Liver (tissue), 9 donors: ENCODE measurements around the gene RASA3. TPM values are rescaled to one million over a fixed set of nuclear protein-coding genes. Genes with fewer than 3 reads are reported as not detected.

Experiments used
- DNase-seq: peaks from one replicate; pipeline ENCODE4 v3.0.0-alpha.2; 2017; ENCODE audit warnings: low spot score
- H3K27ac ChIP-seq, 2 donors: one replicate each; pipeline ENCODE4 v1.7.0; 2013; ENCODE audit warnings: inconsistent platforms in 2 of 2, low read length in 2 of 2, control low read depth in 1 of 2, low read depth in 1 of 2, mild to moderate bottlenecking in 1 of 2
- H3K27me3 ChIP-seq, 4 donors: one replicate each; pipeline versions ENCODE4 v1.6.1 to v1.7.0; 2013; ENCODE audit warnings: low read length in 3 of 4, inconsistent platforms in 1 of 4, mild to moderate bottlenecking in 1 of 4, moderate library complexity in 1 of 4; ENCODE audit not compliant: control insufficient read depth in 4 of 4, insufficient read depth in 4 of 4
- H3K36me3 ChIP-seq, 4 donors: one replicate each; pipeline versions ENCODE4 v1.6.1 to v1.7.0; 2013; ENCODE audit warnings: low read length in 3 of 4, mild to moderate bottlenecking in 3 of 4, low read depth in 1 of 4, moderate library complexity in 1 of 4; ENCODE audit not compliant: control insufficient read depth in 4 of 4, insufficient read depth in 3 of 4
- H3K4me1 ChIP-seq, 4 donors: one replicate each; pipeline versions ENCODE4 v1.6.1 to v1.7.0; 2013; ENCODE audit warnings: low read length in 3 of 4, mild to moderate bottlenecking in 3 of 4, moderate library complexity in 1 of 4; ENCODE audit not compliant: control insufficient read depth in 4 of 4, insufficient read depth in 4 of 4
- H3K4me3 ChIP-seq, 3 donors: one replicate each; pipeline versions ENCODE4 v1.6.1 to v1.7.0; 2013; ENCODE audit warnings: low read length in 3 of 3, control low read depth in 1 of 3, low read depth in 1 of 3, mild to moderate bottlenecking in 1 of 3
- H3K9ac ChIP-seq, 2 donors: one replicate each; pipeline ENCODE4 v1.7.0; 2013; ENCODE audit warnings: low read length in 2 of 2, mild to moderate bottlenecking in 2 of 2, moderate library complexity in 2 of 2, control low read depth in 1 of 2, low read depth in 1 of 2
- H3K9me3 ChIP-seq, 4 donors: one replicate each; pipeline versions ENCODE4 v1.6.1 to v1.7.0; 2013; ENCODE audit warnings: low read length in 3 of 4; ENCODE audit not compliant: control insufficient read depth in 4 of 4
- ATF3 ChIP-seq: IDR thresholded peaks from 2 replicates; pipeline ENCODE4 v1.6.1; 2016; ENCODE audit warnings: antibody characterized with exemption
- CTCF ChIP-seq: fragments of 150-350 bp; IDR thresholded peaks from 2 replicates; pipeline ENCODE4 v1.5.1; 2017; ENCODE audit warnings: improper control_type of control experiment, low read depth, low read length; ENCODE audit not compliant: missing input control
- EGR1 ChIP-seq, 2 donors: IDR thresholded peaks; 2 replicates each; pipeline ENCODE4 v1.6.1; 2016 to 2018; ENCODE audit warnings: antibody characterized with exemption in 2 of 2, low read depth in 2 of 2
- FOXA2 ChIP-seq: IDR thresholded peaks from 2 replicates; pipeline ENCODE4 v1.6.1; 2016; ENCODE audit warnings: antibody characterized with exemption
- GABPA ChIP-seq, 2 donors: IDR thresholded peaks in 1 of 2; conservative IDR thresholded peaks in 1 of 2; 2 replicates each; pipeline ENCODE4 v1.6.1; 2016; ENCODE audit warnings: antibody characterized with exemption in 2 of 2, mild to moderate bottlenecking in 1 of 2, moderate library complexity in 1 of 2
- HNF4A ChIP-seq, 2 donors: conservative IDR thresholded peaks; 2 replicates each; pipeline ENCODE4 v1.6.1; 2016; ENCODE audit warnings: antibody characterized with exemption in 2 of 2, mild to moderate bottlenecking in 2 of 2
- HNF4G ChIP-seq: IDR thresholded peaks from 2 replicates; pipeline ENCODE4 v1.6.1; 2016; ENCODE audit warnings: antibody characterized with exemption
- JUND ChIP-seq, 2 donors: IDR thresholded peaks; 2 replicates each; pipeline ENCODE4 v1.6.1; 2016; ENCODE audit warnings: antibody characterized with exemption in 2 of 2
- MAX ChIP-seq: IDR thresholded peaks from 2 replicates; pipeline ENCODE4 v1.6.1; 2016; ENCODE audit warnings: antibody characterized with exemption
- NR2F2 ChIP-seq: IDR thresholded peaks from 2 replicates; pipeline ENCODE4 v1.6.1; 2016; ENCODE audit warnings: antibody characterized with exemption
- RAD21 ChIP-seq, 2 donors: IDR thresholded peaks; 2 replicates each; pipeline ENCODE4 v1.6.1; 2016; ENCODE audit warnings: antibody characterized with exemption in 2 of 2, mild to moderate bottlenecking in 2 of 2
- REST ChIP-seq: IDR thresholded peaks from 2 replicates; pipeline ENCODE4 v1.6.1; 2016; ENCODE audit warnings: antibody characterized with exemption, mild to moderate bottlenecking
- RXRA ChIP-seq, 2 donors: IDR thresholded peaks; 2 replicates each; pipeline ENCODE4 v1.6.1; 2017 to 2018; ENCODE audit warnings: antibody characterized with exemption in 2 of 2, mild to moderate bottlenecking in 1 of 2
- SP1 ChIP-seq: IDR thresholded peaks from 2 replicates; pipeline ENCODE4 v1.6.1; 2018; ENCODE audit warnings: antibody characterized with exemption, mild to moderate bottlenecking
- TAF1 ChIP-seq: conservative IDR thresholded peaks from 2 replicates; pipeline ENCODE4 v1.6.1; 2016; ENCODE audit warnings: antibody characterized with exemption, mild to moderate bottlenecking
- YY1 ChIP-seq: IDR thresholded peaks from 2 replicates; pipeline ENCODE4 v1.6.1; 2016; ENCODE audit warnings: antibody characterized with exemption, mild to moderate bottlenecking
- ZBTB33 ChIP-seq: IDR thresholded peaks from 2 replicates; pipeline ENCODE4 v1.6.1; 2016; ENCODE audit warnings: antibody characterized with exemption
- WGBS: extraction: QIAGEN DNeasy Blood & Tissue Kit; methylation state at CpG from one replicate; pipeline ENCODE4 v1.1.7; 2013; 5-methylcytosine and 5-hydroxymethylcytosine counted together
- polyA plus RNA-seq, 2 donors: library from polyadenylated mRNA; stranded (reverse) in 1 of 2; unstranded in 1 of 2; fragments of 200-250 nt in 1 of 2; fragments of >200 nt in 1 of 2; fragmentation: Nextera tagmentation in 1 of 2; extraction: Ambion mirVana in 1 of 2; gene quantifications; one replicate each; pipeline versions ENCODE4 v1.2.1 to v1.2.3, GENCODE V29; 2013 to 2015
- total RNA-seq, 2 donors: library from RNA; depleted of rRNA; stranded (reverse); fragments of >200 nt; gene quantifications; one replicate each; pipeline ENCODE4 v1.2.3, GENCODE V29; 2014
- donor health status: healthy.
- donor health status: healthy.
- donor health status: healthy.
- donor health status: healthy.
- donor health status: healthy.

RASA3 gene
- total and polyA plus RNA-seq, 4 donors: 0.64 to 5.9 (median 3.8) TPM

GRCh38 chr13:114066956-114067355 lies 65.5 kb downstream of the RASA3 start:
- Histone ChIP-seq H3K36me3 (no peaks in the 10 kb centered on the region), H3K4me1 (peaks cover 0 to 7% (median 2%) of the 10 kb centered on the region in 4 donors), H3K27ac (peak overlapping the region; percentile 69 to 77), H3K9ac (no peak overlapping the region), H3K9me3 (no peaks in the 10 kb centered on the region), H3K27me3 (no peaks in the 10 kb centered on the region), H3K4me3 (no peak overlapping the region)
- 80% methylated on average over 7 of the region's 7 CpGs for WGBS
- no peak for DNase-seq
- no peak for TF ChIP-seq HNF4A (conservative IDR thresholded peaks at IDR 0.05)
- no peak for TF ChIP-seq CTCF
- no peak for TF ChIP-seq FOXA2
- no peak for TF ChIP-seq SP1
- TF ChIP-seq ZBTB33: no peak
- TF ChIP-seq GABPA (IDR thresholded peaks at IDR 0.05 in 1 of 2, conservative IDR thresholded peaks at IDR 0.05 in 1 of 2): no peak
- TF ChIP-seq MAX: no peak
- TF ChIP-seq EGR1 (IDR thresholded peaks at IDR 0.05; ENCODE audit: low read depth in 2 of 2): no peak
- TF ChIP-seq RAD21 (IDR thresholded peaks at IDR 0.05): no peak
- TF ChIP-seq REST: no peak
- no peak for TF ChIP-seq JUND (IDR thresholded peaks at IDR 0.05)
- no peak for TF ChIP-seq NR2F2

GRCh38 chr13:114065926-114066774 lies 66.3 kb downstream of the RASA3 start:
- H3K36me3 ChIP-seq: no peaks in the 10 kb centered on the region
- H3K9ac ChIP-seq: no peak overlapping the region
- 82% methylated on average over 35 of the region's 35 CpGs for WGBS
- H3K9me3 ChIP-seq: no peaks in the 10 kb centered on the region
- H3K4me3 ChIP-seq: no peak overlapping the region
- H3K4me1 ChIP-seq: peaks cover 0 to 7% (median 2%) of the 10 kb centered on the region in 4 donors
- peak overlapping the region; percentile 69 to 77 for H3K27ac ChIP-seq
- TF ChIP-seq SP1: no peak
- no peak for TF ChIP-seq ATF3
- TF ChIP-seq TAF1: no peak
- no peak for TF ChIP-seq MAX
- TF ChIP-seq GABPA (IDR thresholded peaks at IDR 0.05 in 1 of 2, conservative IDR thresholded peaks at IDR 0.05 in 1 of 2): no peak
- TF ChIP-seq HNF4A (conservative IDR thresholded peaks at IDR 0.05): no peak
- no peak for TF ChIP-seq RXRA (IDR thresholded peaks at IDR 0.05)
- TF ChIP-seq HNF4G: no peak
- no peak for TF ChIP-seq CTCF
- no peak for TF ChIP-seq EGR1 (IDR thresholded peaks at IDR 0.05; ENCODE audit: low read depth in 2 of 2)
- TF ChIP-seq JUND (IDR thresholded peaks at IDR 0.05): no peak
- TF ChIP-seq YY1: no peak
- no peak for DNase-seq
- no peaks in the 10 kb centered on the region for H3K27me3 ChIP-seq
